HEK293T (cell line): ENCODE data around the gene HECTD1.

ENCODE experiments used
- CTCF ChIA-PET: fragments of 350-600 bp; formaldehyde crosslinking; extraction: SDS; loops from one replicate; lab custom pipeline; 2021; ENCODE audit warnings: antibody characterized with exemption, inconsistent platforms; lab: Yijun Ruan, JAX
- POLR2A ChIA-PET: fragments of 350-600 bp; formaldehyde crosslinking; extraction: SDS; loops from one replicate; lab custom pipeline; 2020; ENCODE audit warnings: antibody characterized with exemption, inconsistent platforms; lab: Yijun Ruan, JAX
- DNase-seq: peaks from one replicate; pipeline ENCODE4 v3.0.0; 2012; ENCODE audit warnings: mixed read lengths; ENCODE audit errors: extremely low spot score
- ARNT ChIP-seq: fragments of 450-650 bp; IDR thresholded peaks from 2 replicates; pipeline ENCODE4 v1.6.1; 2017; ENCODE audit warnings: mild to moderate bottlenecking
- BHLHE40 ChIP-seq: fragments of 450-650 bp; IDR thresholded peaks from 2 replicates; pipeline ENCODE4 v1.6.1; 2016; ENCODE audit warnings: mild to moderate bottlenecking, moderate library complexity, borderline replicate concordance
- CTBP1 ChIP-seq: fragments of 450-650 bp; IDR thresholded peaks from 2 replicates; pipeline ENCODE4 v1.6.1; 2016; ENCODE audit warnings: borderline replicate concordance
- ELF4 ChIP-seq: fragments of 450-650 bp; IDR thresholded peaks from 2 replicates; pipeline ENCODE4 v1.6.1; 2017; ENCODE audit warnings: antibody characterized with exemption
- FOXA1 ChIP-seq: fragments of 450-650 bp; IDR thresholded peaks from 2 replicates; pipeline ENCODE4 v1.6.1; 2016; ENCODE audit warnings: mild to moderate bottlenecking
- FOXK2 ChIP-seq: fragments of 450-650 bp; IDR thresholded peaks from 2 replicates; pipeline ENCODE4 v1.6.1; 2016; ENCODE audit warnings: mild to moderate bottlenecking
- FOXM1 ChIP-seq: fragments of 450-650 bp; IDR thresholded peaks from 2 replicates; pipeline ENCODE4 v1.6.1; 2017; ENCODE audit warnings: mild to moderate bottlenecking, borderline replicate concordance
- HDGF ChIP-seq: fragments of 450-650 bp; IDR thresholded peaks from 2 replicates; pipeline ENCODE4 v1.6.1; 2017; ENCODE audit warnings: antibody characterized with exemption, borderline replicate concordance
- L3MBTL2 ChIP-seq: fragments of 450-650 bp; conservative IDR thresholded peaks from 2 replicates; pipeline ENCODE4 v1.6.1; 2016; ENCODE audit warnings: mild to moderate bottlenecking
- LEF1 ChIP-seq: fragments of 450-650 bp; IDR thresholded peaks from 2 replicates; pipeline ENCODE4 v1.6.1; 2017; ENCODE audit warnings: mild to moderate bottlenecking, borderline replicate concordance
- NFRKB ChIP-seq: fragments of 450-650 bp; IDR thresholded peaks from 2 replicates; pipeline ENCODE4 v1.6.1; 2016; ENCODE audit warnings: mild to moderate bottlenecking, moderate library complexity
- SP1 ChIP-seq: fragments of 450-650 bp; IDR thresholded peaks from 2 replicates; pipeline ENCODE4 v1.6.1; 2017
- SUZ12 ChIP-seq: fragments of 450-650 bp; IDR thresholded peaks from 2 replicates; pipeline ENCODE4 v1.6.1; 2016; ENCODE audit warnings: mild to moderate bottlenecking
- TARDBP ChIP-seq: fragments of 450-650 bp; IDR thresholded peaks from 2 replicates; pipeline ENCODE4 v1.6.1; 2016
- ZNF384 ChIP-seq: fragments of 450-650 bp; IDR thresholded peaks from 2 replicates; pipeline ENCODE4 v1.6.1; 2016
- TF ChIP-seq, protein P1 (sequence below): fragments of 450-650 bp; IDR thresholded peaks from 2 replicates; pipeline ENCODE4 v1.6.1; 2016

Gene HECTD1

DNA sequence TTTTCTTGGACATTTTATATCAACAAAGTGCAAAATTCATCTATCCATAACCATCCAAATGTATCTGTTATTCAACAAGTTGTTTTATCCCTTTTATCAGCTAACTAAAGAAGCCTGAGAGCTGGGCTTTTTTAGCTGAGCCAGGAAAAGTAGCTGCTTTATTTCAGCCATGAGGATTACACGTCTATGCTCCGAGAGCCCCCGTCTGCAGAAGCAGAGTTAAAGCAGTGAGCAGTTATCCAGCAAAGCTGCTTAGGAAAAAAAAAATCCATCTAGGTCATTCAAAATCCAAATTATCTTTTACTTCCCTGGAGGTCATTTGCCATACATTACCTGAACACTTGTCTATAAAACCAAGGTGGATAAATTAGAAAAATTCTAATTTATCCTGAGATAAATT, 15.7 kb upstream of the HECTD1 start:
- TF ChIP-seq LEF1 (no peak), ELF4 (no peak), BHLHE40 (no peak), FOXM1 (no peak), ARNT (no peak), HDGF (no peak), L3MBTL2 (no peak), ZNF384 (no peak), TARDBP (no peak), NFRKB (no peak), SUZ12 (no peak), SP1 (no peak), FOXK2 (no peak), FOXA1 (no peak), CTBP1 (no peak)
- TF ChIP-seq, protein P1, sequence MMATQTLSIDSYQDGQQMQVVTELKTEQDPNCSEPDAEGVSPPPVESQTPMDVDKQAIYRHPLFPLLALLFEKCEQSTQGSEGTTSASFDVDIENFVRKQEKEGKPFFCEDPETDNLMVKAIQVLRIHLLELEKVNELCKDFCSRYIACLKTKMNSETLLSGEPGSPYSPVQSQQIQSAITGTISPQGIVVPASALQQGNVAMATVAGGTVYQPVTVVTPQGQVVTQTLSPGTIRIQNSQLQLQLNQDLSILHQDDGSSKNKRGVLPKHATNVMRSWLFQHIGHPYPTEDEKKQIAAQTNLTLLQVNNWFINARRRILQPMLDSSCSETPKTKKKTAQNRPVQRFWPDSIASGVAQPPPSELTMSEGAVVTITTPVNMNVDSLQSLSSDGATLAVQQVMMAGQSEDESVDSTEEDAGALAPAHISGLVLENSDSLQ, result no peak
- DNase-seq, result no peak
- ChIA-PET CTCF (interaction anchor here (0.6 kb wide), 1 partner anchor 7 kb away, joined by 4 read pairs; no protein-coding TSS in a partner anchor), POLR2A (no interaction called here)

DNA sequence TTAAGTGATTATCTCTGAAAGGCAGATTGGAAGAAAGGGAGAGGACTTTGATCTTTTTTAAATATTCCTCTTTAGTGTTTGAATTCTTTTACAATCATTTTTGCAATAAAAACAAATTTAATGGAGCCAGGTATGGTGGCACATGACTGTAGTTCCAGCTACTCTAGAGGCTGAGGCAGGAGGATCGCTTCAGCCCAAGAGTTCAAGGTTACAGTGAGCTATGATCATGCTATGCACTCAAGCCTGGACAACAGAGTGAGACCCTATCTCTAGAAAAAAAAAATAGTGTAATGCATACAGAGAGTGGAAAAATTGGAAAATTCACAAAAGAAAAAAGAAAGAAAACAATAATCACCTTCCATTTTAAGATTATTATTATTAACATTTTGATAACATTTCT, 15.2 kb upstream of the HECTD1 start:
- ChIA-PET POLR2A (no interaction called here), CTCF (interaction anchor here (0.6 kb wide), 2 partner anchors 8 to 71 kb away, joined by 3 to 4 read pairs; no protein-coding TSS in a partner anchor)
- TF ChIP-seq HDGF (no peak), FOXA1 (no peak), FOXM1 (no peak), LEF1 (no peak), L3MBTL2 (no peak), ZNF384 (no peak), CTBP1 (no peak), BHLHE40 (no peak), ELF4 (no peak), SUZ12 (no peak)
- TF ChIP-seq, protein P1, result no peak
- no peak for DNase-seq

DNA sequence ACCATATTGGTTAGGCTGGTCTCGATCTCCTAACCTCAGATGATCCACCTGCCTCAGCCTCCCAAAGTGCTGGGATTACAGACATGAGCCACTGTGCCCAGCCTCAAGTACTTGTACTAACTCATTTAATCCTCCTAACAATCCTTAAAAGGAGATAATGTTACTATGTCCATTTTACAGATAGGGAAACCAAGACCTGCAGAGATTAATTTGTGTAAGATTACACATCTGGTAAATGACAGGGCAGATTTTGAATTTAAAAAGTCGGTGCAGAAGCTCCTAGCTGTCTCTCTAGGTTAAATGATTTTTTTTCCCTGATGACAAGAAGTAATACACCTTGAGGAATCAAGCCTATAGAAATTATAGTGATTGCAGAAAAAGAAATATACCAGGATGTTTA, 13.7 kb upstream of the HECTD1 start:
- ChIA-PET POLR2A (no interaction called here), CTCF (interaction anchor here (0.6 to 1.4 kb wide), 2 partner anchors 13 to 83 kb away, joined by 3 to 4 read pairs; partner anchors contain the start of gene HECTD1)
- TF ChIP-seq TARDBP (no peak), HDGF (no peak), ELF4 (no peak), ZNF384 (no peak), ARNT (no peak), LEF1 (no peak), BHLHE40 (no peak), FOXK2 (no peak), FOXM1 (no peak), SUZ12 (no peak), NFRKB (no peak), L3MBTL2 (no peak), CTBP1 (no peak), FOXA1 (no peak), SP1 (no peak)
- TF ChIP-seq, protein P1, result no peak
- DNase-seq, result no peak

DNA sequence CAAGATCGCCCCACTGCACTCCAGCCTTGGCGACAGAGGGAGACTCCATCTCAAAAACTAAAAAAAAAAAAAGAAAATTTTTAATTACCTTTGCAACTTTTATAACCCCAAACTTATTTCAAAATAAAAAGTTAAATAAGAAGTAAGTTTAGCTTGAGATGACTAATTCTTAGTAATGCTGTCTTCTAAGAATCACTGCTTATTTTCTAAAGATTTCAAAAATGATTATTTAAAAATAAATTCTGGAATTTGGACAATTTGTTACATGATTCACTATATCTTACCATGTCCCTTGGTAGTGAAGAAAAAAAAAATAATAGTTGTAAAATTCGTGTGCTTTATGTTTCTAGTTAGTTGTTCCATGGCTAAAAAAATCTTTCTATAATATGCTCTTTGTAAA, 11.6 kb upstream of the HECTD1 start:
- ChIA-PET POLR2A (no interaction called here), CTCF (no interaction called here)
- no peak for DNase-seq
- TF ChIP-seq ARNT (no peak), CTBP1 (no peak), LEF1 (no peak), L3MBTL2 (no peak), ELF4 (no peak), SP1 (no peak), FOXA1 (no peak), ZNF384 (no peak), NFRKB (no peak), HDGF (no peak), TARDBP (no peak), SUZ12 (no peak), BHLHE40 (no peak), FOXM1 (no peak)
- TF ChIP-seq, protein P1, result no peak

DNA sequence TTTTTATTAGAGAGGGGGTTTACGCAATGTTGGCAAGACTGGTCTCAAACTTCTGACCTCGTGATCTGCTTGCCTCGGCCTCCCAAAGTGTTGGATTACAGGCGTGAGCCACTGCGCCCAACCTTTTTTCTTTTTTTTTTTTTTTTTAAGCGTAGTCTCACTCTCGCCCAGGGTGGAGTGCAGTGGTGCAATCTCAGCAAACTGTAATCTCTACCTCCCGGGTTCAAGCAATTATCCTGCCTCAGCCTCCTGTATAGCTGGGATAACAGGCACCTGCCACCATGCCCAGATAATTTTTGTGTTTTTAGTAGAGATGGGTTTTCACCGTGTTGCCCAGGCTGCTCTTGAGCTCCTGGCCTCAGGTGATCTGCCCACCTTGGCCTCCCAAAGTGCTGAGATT, 8.8 kb upstream of the HECTD1 start:
- CTCF ChIA-PET, result interaction anchor here (0.6 kb wide), 1 partner anchor 160 kb away, joined by 3 read pairs; no protein-coding TSS in a partner anchor
- TF ChIP-seq LEF1 (no peak), ZNF384 (peak; percentile 23; the same call in 1 of the 2 replicates)
- no peak for DNase-seq
- POLR2A ChIA-PET, result interaction anchor here (2.1 kb wide), 1 partner anchor 9 kb away, joined by 15 read pairs; the partner anchor contains the start of gene HECTD1

DNA sequence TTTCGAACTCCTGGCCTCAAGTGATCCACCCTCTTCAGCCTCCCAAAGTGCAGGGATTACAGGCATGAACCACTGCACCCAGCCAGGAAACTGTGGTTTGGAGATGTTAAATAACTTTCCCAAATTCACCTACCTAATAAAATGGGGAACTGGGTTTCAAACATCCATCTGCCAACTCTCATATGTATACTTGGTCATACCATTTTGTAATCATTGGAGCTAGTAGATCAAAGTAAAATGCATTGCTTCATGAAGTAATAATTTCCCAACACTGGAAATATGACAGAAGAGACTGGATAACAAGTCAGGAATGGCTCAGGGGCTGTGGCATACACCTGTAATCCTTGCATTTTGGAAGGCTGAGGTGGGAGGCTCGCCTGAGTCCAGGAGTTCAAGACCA, 5.3 kb upstream of the HECTD1 start:
- CTCF ChIA-PET, result no interaction called here
- POLR2A ChIA-PET, result no interaction called here

More for the DNA sequence above, 5.3 kb upstream of the HECTD1 start:
- TF ChIP-seq LEF1 (no peak), FOXA1 (no peak), HDGF (no peak), SUZ12 (no peak), L3MBTL2 (no peak), FOXK2 (no peak), ZNF384 (no peak), CTBP1 (no peak), FOXM1 (no peak), ARNT (no peak), NFRKB (no peak)
- TF ChIP-seq, protein P1, result no peak
- DNase-seq, result no peak
